ENCODE data around the gene ADD1. TPM values are rescaled to one million over a fixed set of nuclear protein-coding genes. Genes with fewer than 3 reads are reported as not detected.
A peak's percentile ranks its signal among the peaks of the same experiment; 100 is the strongest.

The ADD1 gene
- total RNA-seq, 1 experiment from 2014 or later, result 121 TPM

- in situ Hi-C loops (cut with HindIII; ENCODE audit: low sequenced_read_pairs), result no loop called here
- DNase-seq (ENCODE audit: low spot score), result no peak
These were observed 39.1 kb upstream of the ADD1 start for GRCh38 chr4:2804449-2804972.

- DNase-seq (ENCODE audit: low spot score), result no peak
- in situ Hi-C loops (cut with HindIII; ENCODE audit: low sequenced_read_pairs), result no loop called here
These were observed 38.6 kb upstream of the ADD1 start for GRCh38 chr4:2804973-2805501.

- DNase-seq (ENCODE audit: low spot score), result no peak
- in situ Hi-C loops (cut with HindIII; ENCODE audit: low sequenced_read_pairs), result no loop called here
These were observed 37.8 kb upstream of the ADD1 start for GRCh38 chr4:2805712-2806389.

- in situ Hi-C loops (cut with HindIII; ENCODE audit: low sequenced_read_pairs), result no loop called here
These were observed 37.0 kb upstream of the ADD1 start for GRCh38 chr4:2806390-2807355.

GRCh38 chr4:2807571-2807970 lies 36.1 kb upstream of the ADD1 start:
- no peak for DNase-seq (ENCODE audit: low spot score)
- in situ Hi-C loops (cut with HindIII; ENCODE audit: low sequenced_read_pairs), result no loop called here

More at GRCh38 chr4:2806390-2807355, 37.0 kb upstream of the ADD1 start:
- peak; percentile 59 for DNase-seq (ENCODE audit: low spot score)

- in situ Hi-C loops (cut with HindIII; ENCODE audit: low sequenced_read_pairs), result no loop called here
- no peak for DNase-seq (ENCODE audit: low spot score)
These were observed 35.6 kb upstream of the ADD1 start for GRCh38 chr4:2808001-2808400.

- in situ Hi-C loops (cut with HindIII; ENCODE audit: low sequenced_read_pairs), result no loop called here
- DNase-seq (ENCODE audit: low spot score), result peak; percentile 23
These were observed 33.9 kb upstream of the ADD1 start for GRCh38 chr4:2809610-2810180.

- DNase-seq (ENCODE audit: low spot score), result no peak
- in situ Hi-C loops (cut with HindIII; ENCODE audit: low sequenced_read_pairs), result no loop called here
These were observed 33.3 kb upstream of the ADD1 start for GRCh38 chr4:2810388-2810787.

GRCh38 chr4:2811830-2812611 lies 31.6 kb upstream of the ADD1 start:
- in situ Hi-C loops (cut with HindIII; ENCODE audit: low sequenced_read_pairs), result no loop called here
- DNase-seq (ENCODE audit: low spot score), result no peak

- in situ Hi-C loops (cut with HindIII; ENCODE audit: low sequenced_read_pairs), result no loop called here
- no peak for DNase-seq (ENCODE audit: low spot score)
These were observed 30.9 kb upstream of the ADD1 start for GRCh38 chr4:2812612-2813354.

- DNase-seq (ENCODE audit: low spot score), result no peak
- in situ Hi-C loops (cut with HindIII; ENCODE audit: low sequenced_read_pairs), result no loop called here
These were observed 29.9 kb upstream of the ADD1 start for GRCh38 chr4:2813446-2814405.

- in situ Hi-C loops (cut with HindIII; ENCODE audit: low sequenced_read_pairs), result no loop called here
- no peak for DNase-seq (ENCODE audit: low spot score)
These were observed 28.9 kb upstream of the ADD1 start for GRCh38 chr4:2814627-2815270.

- no peak for DNase-seq (ENCODE audit: low spot score)
- in situ Hi-C loops (cut with HindIII; ENCODE audit: low sequenced_read_pairs), result no loop called here
These were observed 27.2 kb upstream of the ADD1 start for GRCh38 chr4:2816401-2816954.

- no peak for DNase-seq (ENCODE audit: low spot score)
- in situ Hi-C loops (cut with HindIII; ENCODE audit: low sequenced_read_pairs), result no loop called here
These were observed 26.5 kb upstream of the ADD1 start for GRCh38 chr4:2817137-2817536.

- in situ Hi-C loops (cut with HindIII; ENCODE audit: low sequenced_read_pairs), result no loop called here
- DNase-seq (ENCODE audit: low spot score), result peak; percentile 38
These were observed 25.8 kb upstream of the ADD1 start for GRCh38 chr4:2817701-2818350.

GRCh38 chr4:2818351-2818939 lies 25.2 kb upstream of the ADD1 start:
- no peak for DNase-seq (ENCODE audit: low spot score)
- in situ Hi-C loops (cut with HindIII; ENCODE audit: low sequenced_read_pairs), result no loop called here
